HUDEP-2 (cell line): ENCODE measurements around the gene SORCS2.

Source experiments
- DNase-seq, 76 experiments: peaks; one replicate each; lab custom pipeline; 2025; ENCODE audit not compliant: unreplicated experiment in 76 of 76; lab: John Stamatoyannopoulos, UW

The SORCS2 gene

DNA sequence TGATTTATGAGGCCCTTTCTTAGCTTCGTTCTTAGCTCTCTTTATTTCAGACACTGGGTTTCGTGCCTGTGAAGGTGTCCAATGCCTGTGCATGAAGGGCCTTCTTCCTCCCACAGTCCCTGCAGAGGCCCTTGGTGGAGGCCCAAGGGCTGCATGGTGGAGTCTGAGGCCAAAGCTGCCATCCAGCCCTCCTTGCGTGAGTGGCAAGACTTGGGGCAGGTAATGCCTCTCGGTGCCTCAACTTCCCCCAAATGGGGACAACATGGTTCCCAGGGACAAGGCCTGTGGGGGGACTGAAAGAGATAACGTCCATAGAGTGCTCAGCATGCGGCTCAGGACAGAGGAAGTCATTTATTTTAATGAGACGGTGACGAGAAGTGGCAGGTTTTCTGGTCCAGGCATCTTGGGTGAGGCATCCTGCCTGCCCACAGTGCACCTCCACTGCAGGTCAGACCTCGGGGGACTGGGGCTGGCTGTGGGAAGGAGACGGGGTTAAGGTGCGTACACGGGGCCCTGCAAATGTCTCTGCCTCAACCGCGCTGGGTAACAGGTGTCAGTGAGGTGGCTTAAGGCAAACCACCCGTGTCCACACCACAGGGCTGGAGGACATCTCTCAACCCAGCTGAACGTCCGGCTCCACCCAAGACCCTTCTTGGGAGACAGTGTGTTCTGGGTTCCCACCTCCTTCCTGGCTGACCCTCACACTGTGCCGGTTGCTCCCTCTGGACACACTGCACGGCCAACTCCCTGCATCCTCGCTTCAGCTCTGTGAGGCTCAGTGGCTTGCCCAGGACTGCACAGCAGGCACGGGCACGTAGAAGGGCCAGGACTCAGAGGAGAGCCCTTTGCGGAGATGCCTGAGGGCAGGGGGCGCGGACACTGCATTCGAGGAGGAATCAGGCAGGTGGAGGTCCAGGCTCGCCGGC, 191.9 kb downstream of the SORCS2 start:
- no peak for DNase-seq

DNA sequence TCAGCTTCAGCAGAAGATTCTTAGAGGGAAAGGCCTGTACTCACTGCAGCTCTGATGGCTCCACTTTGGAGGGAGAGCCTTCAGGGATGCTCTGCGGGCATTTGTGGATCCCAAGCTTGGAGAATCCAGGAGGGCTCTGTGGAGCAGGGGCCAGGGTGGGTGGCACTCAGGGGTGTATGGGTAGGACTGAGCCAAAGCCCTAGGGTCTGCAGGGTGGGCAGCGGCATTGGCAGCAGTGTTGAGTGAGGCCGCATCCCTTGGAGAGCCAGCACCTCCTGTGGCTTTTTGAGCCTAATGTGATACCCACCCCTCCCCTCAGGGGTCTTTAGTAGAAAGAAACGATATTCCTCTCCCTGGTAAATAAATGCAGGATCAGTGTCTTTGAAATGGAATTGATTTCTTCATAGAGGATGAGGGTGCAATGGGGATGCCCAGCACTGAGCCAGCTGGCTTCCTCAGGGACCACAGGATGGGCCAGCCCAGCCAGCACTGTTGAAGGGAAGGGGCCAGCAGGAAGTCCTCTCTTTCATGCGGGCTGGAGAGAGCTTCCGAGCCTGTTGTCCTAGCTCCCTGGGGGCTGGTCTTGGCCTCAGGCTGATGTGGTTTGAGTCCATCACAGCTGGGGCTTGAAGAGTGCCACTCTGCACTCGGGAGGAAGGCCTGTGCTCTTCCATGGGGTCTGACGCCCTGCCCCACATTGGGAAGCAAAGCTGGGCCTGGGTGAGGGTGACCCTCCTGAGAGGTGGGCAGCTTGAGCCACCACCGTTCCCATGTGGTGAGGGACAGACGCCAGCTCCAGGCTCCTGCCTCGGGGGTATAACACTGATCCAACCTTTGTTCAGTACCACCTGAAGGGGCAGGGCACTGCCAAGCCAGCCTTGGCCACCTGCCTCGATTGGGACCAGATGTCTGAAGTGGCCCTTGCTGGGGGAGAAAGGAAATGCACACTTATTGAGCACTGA, 192.9 kb downstream of the SORCS2 start:
- no peak for DNase-seq

DNA sequence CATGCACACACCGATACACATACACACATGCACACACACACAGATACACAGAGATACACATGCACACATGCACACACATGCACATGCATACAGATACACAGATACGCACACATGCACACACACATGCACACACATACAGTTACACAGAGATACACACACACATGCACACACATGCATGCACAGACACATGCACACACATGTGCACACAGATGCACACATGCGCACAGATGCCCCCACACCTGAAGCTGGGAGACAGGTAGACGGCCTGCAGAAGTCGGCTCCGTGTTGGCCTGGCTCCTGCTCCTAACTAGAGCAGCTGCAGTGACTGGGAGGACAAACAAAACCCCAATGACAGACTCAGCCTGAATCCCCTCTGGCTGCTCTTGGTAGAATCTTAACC, 195.6 kb downstream of the SORCS2 start:
- no peak for DNase-seq

DNA sequence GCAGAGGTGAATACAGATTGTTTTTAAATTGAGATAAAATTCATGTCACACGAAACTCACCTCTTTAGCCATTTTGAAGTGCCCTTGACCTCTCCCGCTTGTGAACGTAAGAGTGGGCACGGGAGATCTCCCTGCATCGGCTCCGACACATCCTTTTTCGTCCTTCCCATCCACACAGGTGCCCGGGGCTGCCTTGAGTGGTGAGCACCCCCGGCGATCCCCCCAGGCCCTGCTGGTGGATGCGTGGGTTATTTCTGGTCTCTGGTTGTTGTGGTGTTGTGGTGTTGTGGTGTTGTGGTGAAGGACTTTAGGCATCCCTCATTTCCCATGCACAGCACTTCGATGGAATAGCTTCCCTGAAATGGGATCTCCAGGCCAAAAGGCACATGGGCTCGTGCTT, 196.3 kb downstream of the SORCS2 start:
- no peak for DNase-seq

DNA sequence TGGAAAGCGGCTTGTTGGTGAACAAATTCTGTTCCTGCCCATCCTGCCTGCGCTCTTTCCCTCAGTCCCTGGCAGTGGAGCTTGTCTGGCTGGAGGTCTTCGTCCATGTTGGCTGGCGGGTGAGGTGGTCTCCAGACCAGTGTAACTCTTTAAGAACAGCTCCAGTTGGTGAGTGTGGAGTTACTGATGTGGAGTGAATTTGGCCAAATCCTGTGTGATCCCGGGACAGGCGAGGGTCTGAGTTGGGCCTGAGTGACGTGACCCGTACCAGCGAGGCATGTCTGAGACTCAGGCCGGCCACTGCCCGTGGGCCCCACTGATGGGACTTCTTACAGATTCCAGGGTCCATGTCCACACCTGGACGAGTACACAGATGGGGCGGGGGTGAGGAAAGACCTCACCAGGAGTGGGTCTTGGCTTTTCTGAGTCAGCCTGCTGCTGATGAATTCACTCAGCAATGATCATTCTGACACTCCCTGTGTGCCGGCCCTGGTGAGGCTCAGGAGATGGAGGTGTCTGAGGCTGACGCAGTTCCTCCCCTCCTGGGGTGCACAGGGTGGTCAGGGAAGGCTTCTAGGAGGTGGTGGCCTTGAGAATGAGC, 196.9 kb downstream of the SORCS2 start:
- no peak for DNase-seq

DNA sequence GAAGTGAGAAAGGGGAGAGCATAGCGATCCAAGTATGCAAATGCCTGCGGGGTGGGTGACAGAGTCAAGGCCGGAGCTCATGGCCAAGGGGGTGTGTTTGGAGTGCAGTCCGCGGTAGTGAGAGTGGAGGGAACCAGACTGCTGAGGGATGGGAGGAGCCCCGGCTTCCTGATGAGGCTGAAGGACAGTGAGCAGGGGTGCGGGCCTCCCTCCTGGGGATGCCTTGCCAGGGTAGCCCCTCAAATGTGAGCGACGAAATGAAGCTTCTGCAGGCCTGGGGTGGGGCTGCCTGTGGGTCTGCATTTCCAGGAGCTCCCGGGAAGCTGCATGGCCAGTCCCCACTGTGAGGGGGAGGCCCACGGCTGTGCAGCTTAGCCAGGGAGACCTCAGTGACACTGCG, 197.4 kb downstream of the SORCS2 start:
- no peak for DNase-seq

DNA sequence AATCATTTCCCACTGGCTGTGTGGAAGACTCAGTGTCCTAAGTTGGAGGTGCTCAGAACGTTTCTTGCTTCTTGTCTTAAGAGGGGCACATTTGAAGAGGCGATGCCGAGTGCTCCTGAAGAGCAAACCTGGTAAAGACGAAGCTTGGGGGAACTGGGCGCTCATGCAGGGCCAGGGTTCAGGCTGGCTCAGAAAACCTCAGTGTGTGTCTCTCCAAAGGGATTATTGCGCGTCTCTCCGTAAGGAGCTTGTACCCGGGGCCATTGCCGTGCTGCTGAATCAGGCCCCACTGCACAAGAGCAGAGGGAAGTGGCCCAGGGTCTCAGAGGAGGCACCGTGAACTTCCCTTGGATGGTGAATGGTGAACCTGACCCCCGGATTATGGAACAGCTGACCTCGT, 198.0 kb downstream of the SORCS2 start:
- no peak for DNase-seq

DNA sequence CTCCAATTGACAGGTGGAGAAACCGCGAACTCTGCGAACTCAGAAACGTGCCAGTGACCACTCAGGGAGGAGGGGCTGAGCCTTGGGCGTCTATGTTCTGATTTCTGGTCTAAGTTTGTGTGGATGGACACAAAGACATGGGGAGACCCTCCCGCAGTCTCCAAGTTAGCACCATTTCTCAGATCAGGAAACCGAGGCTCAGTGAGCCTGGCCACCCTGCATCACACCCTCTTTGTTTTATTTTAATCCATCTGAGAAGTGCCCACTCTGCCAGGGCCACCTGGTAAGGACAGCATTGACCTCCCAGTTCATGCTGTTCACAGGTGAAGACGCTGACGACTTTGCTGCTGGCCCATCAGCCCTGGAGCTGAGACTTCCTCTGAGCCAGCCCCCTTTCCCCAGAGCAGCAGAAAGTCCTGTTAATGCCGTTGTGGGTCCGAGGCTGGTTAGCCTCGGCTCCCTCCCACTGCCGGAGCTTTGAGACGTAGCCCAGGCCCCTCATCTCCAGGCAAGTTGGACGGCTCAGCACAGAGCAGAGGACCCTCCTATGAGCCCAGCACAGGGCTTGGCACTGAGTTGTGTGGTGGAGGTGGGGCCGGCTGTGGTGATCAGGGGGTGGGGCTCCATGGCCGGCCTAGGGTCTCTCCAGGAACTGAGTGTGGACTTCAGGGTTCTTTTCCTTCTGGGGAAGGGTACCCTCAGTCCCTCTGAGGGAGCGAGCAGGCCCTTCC, 198.7 kb downstream of the SORCS2 start:
- no peak for DNase-seq

DNA sequence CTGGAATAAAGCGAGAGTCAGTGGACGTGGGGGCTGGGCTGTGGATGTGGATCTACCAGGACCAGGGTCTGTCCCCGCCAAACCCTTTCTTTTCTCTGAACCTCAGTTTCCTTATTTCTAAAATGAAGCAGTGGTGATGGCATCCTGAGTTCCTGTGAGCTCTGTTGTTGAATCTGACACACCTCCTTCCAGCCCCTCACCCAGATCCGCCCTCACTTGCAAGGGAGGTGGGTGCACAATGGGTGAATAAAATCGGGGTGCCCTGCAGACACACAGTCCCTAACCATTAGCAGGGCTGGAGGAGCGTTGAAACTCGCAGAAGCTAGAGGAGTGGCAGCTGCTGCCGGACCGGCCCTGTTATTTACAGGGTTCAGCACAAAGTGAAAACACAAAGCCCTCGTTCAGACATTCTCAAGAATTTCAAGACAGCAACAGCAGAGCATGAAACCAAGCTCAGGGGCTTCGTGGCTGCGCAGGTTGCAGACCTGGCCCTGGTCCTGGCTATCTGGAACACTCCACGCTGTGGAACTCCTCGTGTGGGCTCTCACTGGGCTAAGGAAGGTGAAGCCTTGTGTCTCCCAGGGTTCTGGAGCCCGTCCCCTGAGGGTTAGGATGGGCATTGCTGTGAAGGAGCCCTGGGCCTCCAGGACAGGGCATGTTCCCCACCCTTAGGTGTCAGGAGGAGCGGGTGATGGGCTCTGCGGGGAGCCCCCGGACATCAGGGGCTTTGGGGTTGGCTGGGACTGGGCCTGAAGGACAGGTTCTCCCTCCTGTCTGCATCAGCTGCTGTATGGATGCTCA, 199.5 kb downstream of the SORCS2 start:
- DNase-seq: no peak

DNA sequence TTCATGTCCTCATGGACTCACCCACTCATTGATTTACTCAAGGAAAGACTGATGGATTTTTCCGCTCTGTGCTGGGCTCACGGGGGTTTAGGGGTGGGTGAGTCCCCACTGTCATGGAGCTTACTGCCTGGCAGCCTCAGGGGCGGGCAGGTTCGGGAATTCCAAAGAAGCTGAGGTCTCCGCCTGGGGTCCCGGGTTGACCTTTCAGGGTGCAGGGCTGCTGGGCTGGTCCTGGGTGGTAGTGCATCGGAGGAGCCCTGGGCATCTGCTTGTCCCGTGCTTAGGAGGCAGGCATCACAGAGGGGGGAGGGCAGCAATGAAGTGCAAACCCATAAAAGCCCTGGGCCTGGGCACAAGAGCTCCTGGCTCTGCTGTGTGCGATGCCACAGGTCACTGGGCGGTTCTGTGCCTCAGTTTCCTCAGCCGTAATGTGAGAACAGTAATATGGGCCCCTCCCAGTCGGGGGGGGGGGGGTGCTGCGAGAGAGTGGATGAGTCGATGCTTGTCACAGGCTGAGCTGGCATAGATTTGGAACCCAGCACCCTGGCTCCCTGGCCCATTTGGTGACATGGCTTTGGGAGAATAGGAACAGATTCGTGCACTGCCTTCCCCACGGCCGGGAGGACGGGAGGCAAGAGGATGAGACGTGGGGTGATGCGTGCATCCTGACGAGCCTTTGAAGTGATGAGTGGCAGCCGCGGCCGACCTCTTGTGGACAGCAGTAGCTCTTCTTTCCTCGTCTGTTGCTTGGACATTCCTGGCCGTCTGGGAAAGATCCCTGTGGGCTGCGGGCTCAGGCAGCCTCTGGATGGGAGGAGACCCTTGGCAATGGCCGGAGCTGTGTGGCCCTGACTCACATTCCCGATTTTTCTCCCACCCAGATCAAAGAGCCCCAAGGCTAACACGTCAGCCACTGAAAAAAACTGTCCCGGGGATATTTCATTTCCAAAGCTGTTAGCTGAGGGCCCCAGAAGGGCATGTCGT, 200.4 kb downstream of the SORCS2 start:
- no peak for DNase-seq

DNA sequence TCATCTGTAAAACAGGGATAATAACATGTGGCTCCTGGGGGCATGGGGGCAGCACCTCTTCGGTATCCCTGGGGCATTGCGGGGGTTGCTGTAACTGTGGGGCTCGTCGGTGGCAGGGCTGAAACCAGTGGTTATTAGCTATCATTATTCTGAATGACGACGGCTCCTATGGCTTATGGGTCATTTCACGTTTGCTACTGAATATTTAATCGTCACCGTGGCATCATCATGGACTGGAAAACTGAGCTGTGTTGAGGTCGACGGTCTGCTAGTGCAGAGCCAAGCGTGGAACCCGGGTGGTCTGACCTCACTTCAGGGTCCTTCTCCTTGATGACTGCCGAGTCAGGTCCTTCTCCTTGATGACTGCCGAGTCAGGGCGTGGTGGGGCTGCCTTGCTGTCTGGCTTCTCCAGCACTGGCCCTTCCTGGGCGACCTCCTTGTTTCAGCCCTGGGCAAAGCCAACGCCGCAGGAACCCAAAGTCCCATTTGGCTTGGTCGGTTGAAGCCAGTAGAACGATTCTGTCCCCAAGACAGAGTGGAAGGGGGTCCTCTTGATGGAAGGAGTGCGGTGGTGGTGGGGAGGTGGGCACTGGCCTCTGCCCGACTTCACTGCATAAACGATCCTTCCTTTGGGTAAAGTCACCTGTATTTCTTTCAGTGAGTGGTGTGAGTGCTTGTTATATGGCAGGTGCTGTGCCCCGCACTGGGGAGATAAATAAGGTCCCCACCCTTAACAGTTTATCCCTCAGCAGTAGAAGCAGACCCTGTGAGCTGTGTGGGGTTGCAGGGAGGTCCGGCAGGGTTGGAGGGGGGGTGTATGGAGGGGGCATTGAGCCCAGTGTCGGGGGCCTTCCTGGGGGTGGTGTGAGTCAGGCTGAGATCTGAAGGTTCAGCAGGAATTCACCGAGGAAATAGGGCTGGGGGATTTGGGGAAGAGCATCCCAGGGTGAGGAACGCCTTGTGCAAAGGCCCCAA, 201.6 kb downstream of the SORCS2 start:
- no peak for DNase-seq

DNA sequence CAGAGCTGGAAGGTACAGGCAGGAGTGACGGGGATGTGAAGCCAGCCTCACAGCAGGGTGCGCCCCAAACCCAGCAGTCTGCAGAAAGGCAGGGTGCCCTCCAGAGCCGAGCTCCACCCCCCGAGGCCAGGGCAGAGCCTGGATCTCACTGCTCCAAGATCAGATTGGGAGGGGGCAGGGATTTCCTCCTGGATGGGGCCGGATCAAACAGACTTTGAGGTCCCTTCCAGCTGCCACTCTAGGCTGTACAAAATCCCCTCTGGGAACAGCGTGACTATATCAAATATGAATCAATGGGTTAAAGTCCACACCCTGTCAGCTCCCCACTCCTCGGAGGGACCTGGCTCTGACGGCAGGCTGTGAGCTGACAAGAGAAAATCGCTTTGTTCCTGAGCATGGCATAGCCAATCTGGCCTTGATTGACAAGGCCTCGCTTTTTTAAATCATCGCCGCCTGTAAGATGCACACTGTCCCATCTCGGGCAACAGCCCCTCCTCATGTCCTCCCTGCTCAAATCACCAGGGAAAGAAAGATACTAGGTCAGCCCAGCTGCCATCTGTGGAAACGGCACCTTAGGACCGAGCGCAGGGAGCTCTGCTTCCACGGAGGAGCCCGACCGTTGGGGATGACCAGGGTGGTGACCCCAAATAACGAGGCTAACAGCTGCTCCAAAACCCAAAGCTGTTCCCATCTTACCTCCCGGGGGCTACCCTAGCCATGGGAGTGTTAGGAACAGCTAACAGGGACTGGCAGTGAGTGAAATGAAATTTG, 202.5 kb downstream of the SORCS2 start:
- DNase-seq: no peak

DNA sequence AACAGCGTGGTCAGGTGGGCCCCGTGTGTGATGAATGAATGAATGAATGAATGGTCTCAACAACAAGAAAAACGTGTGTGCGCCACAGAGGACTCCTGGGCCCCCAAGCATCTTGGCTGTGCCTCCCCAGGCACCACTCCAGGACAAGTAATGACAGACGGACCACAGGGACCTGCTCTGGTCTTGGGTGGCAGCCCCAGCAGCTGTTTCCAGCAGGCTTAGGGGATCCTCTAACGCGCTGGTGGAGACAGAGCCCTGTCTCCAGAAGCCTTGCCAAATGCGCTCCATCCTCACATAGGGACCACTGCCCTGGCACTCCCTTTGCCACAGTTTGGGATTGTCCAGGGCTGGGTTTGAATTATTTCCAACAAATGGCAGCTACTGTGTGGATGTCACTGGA, 203.3 kb downstream of the SORCS2 start:
- no peak for DNase-seq

DNA sequence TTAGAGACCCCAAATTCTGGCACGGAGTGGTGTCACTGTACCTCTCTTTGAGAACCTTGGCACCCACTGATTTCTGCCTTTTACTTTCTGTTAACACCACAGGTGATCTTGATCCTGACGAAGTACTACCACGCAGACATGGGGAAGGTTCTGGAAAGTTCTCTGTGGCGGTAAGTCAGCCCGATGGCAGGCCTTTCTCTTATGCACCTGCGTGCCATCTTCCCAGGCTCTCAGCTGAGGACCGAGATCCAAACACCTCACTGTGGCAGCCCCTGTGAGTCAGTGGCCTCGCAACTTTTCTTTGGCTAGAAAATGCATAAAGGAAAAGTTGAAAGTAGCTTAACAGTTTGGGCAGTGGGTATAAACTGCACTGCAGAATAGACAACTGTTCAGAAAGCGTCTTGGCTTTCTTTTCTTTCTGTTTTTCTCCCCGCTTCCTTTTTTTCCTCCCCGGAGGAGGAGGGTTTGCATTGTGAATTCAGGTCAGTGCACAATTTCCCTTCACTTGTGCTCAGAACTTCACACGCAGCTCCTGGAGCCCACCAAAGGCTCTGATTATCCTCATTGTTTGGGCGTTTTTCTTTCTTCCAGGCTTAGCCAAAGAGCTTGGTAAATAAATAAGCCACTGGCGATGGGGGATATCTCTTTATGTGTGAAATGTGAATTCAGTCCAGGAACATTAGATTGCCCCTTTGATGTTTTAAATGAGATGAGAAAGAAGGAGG, 204.0 kb downstream of the SORCS2 start:
- DNase-seq: no peak

DNA sequence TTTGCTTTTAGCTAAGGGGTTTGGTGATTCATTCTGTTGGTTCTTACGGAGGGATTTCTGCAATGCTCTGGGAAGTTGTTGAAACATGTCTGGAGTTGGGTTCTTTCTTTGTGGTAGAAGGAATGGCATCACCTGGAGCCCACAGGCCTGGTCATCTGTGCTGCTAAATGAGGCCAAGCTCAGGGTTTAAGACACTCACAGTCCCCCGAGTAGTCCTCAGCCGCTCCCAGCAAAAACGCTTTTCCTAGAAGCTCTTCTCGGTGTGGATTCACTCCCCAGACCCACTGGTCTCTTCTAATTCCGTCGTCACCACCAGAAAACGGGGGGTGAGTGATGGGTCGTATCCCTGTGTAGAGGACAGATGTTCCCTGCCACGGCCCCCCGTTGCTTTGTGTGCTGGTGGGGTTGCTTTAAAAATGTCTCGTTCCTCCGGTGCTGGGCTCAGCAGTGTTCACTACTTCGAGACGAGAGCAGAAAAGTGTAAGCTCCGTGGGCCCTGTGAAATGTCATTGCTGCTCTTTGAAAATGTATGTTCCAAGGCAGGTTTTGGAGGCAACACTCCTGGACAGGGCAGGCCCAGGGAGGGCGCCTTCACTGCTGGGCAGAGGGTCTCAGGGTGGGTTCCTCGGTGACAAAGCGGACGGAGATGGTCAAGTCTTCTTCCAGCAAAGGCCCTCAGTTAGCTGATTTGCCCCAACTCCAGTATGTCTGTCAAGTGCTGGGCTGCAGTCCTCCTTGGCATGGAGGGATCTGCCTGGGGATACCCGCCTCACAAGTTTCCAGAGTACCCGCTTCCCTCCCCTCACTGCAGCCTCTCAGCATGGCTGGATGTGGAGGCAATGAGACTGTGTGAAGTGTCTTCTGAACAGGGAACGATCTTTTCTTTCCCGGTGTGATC, 205.1 kb downstream of the SORCS2 start:
- no peak for DNase-seq
